Heart left ventricle (tissue), 13 donors: ENCODE measurements around the gene PER3.

ENCODE experiments used
- CTCF ChIP-seq, 12 donors: fragments of 200-600 bp; sonication (generic) in 4 of 12; IDR thresholded peaks; one replicate each; pipeline versions ENCODE4 v1.5.0 to v1.8.0; 2018 to 2022; ENCODE audit warnings: antibody characterized with exemption in 12 of 12, mild to moderate bottlenecking in 5 of 12
- POLR2A ChIP-seq, 2 donors: fragments of 450-650 bp; IDR thresholded peaks; one replicate each; pipeline ENCODE4 v1.6.1; 2017; ENCODE audit warnings: antibody characterized with exemption in 2 of 2, mild to moderate bottlenecking in 2 of 2, moderate library complexity in 2 of 2
- donor health status: ischemic (EF 13 %, LVEDD 7.1; RV severe dilation, severe dysfunction).
- donor health status: DM: no; HTN: yes; CAD: no.
- donor health status: DM: no; HTN: no; CAD: no.
- donor health status: ischemic (EF 25% LVEDD 6.9; RV normal size, moderate dysfunction).
- donor health status: ischemic (EF 25% LVEDD 5.7; RV mildly dilated, moderate dysfunction).
- donor health status: ischemic (EF 35%, LVEDD 5.7; RV mildly dilated, moderate dysfunction).
- donor health status: nonischemic (EF 11% LVEDD 7.7; RV severe dilation, severe dysfunction).
- donor health status: DM: yes; HTN: yes; CAD: no.
- donor health status: PGD.
- donor health status: ischemic (EF 29% LVEDD 5.4; RV normal size, mild dysfunction).
- donor health status: nonischemic (EF 23%, LVEDD 6.1; RV moderate dilation, normal function).

GRCh38 chr1:7745783-7746182 is 38.3 kb upstream of the PER3 start:
- TF ChIP-seq CTCF (IDR thresholded peaks at IDR 0.05) (no peak), POLR2A (IDR thresholded peaks at IDR 0.05) (no peak)
